ENCODE data around the gene RNF4. TPM values are rescaled to one million over a fixed set of nuclear protein-coding genes. Genes with fewer than 3 reads are reported as not detected.

RNF4 gene
- total and polyA plus RNA-seq, 10 of the 15 experiments (the other 5 are each of a cell fraction or from before 2014, with no cell fraction given), result 34.9 to 145 (median 76.1) TPM

DNA sequence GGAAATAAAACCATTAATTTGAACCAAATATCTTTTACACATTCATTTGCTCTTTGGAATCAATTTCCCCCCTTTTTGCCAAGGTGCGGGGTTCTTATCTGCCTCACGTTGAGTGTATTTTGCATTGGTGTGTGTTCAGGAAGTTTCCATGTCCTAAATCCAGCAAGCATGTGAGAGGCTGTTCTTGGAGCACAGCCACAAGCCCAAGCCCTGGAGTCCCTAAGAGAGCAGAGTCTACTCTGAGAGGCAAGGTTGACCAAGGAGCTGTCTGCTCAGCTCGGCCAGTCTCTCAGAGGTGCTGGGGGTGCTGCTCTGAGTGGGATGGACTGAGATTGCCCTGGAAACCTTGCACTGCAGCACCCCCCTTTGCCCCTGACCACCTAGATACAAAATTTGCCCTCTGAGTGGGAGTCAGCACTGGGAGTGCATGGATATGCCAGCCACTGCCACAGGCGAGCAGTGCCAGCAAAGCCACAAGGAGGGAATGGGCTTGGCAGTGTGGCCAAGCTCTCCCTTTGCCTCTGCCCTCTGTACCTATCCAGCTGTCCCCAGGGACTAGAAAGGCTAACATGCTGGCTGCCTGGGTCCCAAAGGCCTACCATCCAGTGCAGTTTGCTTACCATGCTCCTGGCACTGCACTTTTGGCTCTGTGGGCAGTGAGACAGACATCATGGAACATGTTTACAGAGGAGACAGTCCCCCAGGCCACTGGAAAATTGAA lies 47.1 kb downstream of the RNF4 start:
- ATAC-seq (no peak), DNase-seq (ENCODE audit: low read depth, low spot score) (no peak), FAIRE-seq (no peak)
- no TSS peak for BruUV-seq (replicated peaks)
- Histone ChIP-seq H3K9ac (ENCODE audit: control insufficient read depth, insufficient read depth, low read length) (no peak overlapping the region), H3K4me2 (ENCODE audit: control insufficient read depth, insufficient read depth) (no peak overlapping the region), H2AFZ (ENCODE audit: control insufficient read depth, low read depth, low read length) (no peak overlapping the region), H3K9me3 (replicated peaks; ENCODE audit: control insufficient read depth, insufficient read depth, low read length) (no peaks in the 10 kb centered on the region), H3K36me3 (ENCODE audit: control insufficient read depth in 2 of 2, insufficient read depth in 2 of 2, low read length in 1 of 2) (peaks cover 26 to 28% of the 10 kb centered on the region in 2 experiments), H3K4me3 (no peak overlapping the region), H3K27ac (ENCODE audit: control insufficient read depth, insufficient read depth) (no peak overlapping the region), H4K20me1 (ENCODE audit: control insufficient read depth, insufficient read depth) (no peaks in the 10 kb centered on the region; the same call in 1 of the 2 replicates), H3K27me3 (replicated peaks in 1 of 2; ENCODE audit: control insufficient read depth in 2 of 2, insufficient read depth in 2 of 2, low read length in 1 of 2) (no peaks in the 10 kb centered on the region), H3K4me1 (ENCODE audit: control insufficient read depth, insufficient read depth, low read length) (peaks cover 8% of the 10 kb centered on the region), H3K79me2 (ENCODE audit: control insufficient read depth, insufficient read depth, low read length) (no peaks in the 10 kb centered on the region)
- in situ Hi-C loops (cut with MboI) (no loop called here), intact Hi-C loops (cut with micrococcal nuclease; ENCODE audit: unreplicated experiment) (no loop called here)
- ChIA-PET RAD21 (ENCODE audit: unreplicated experiment) (no interaction called here), CTCF (no interaction called here), POLR2A (no interaction called here), SMC1A (ENCODE audit: uncharacterized antibody, unreplicated experiment) (interaction anchor here (1.1 kb wide), 1 partner anchor 19 kb away, joined by 4 read pairs; no protein-coding TSS in a partner anchor)
- TF ChIP-seq, protein P1, sequence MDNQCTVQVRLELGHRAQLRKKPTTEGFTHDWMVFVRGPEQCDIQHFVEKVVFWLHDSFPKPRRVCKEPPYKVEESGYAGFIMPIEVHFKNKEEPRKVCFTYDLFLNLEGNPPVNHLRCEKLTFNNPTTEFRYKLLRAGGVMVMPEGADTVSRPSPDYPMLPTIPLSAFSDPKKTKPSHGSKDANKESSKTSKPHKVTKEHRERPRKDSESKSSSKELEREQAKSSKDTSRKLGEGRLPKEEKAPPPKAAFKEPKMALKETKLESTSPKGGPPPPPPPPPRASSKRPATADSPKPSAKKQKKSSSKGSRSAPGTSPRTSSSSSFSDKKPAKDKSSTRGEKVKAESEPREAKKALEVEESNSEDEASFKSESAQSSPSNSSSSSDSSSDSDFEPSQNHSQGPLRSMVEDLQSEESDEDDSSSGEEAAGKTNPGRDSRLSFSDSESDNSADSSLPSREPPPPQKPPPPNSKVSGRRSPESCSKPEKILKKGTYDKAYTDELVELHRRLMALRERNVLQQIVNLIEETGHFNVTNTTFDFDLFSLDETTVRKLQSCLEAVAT (IDR thresholded peaks at IDR 0.05), result no peak
- peak; percentile 64; the same call in 1 of the 2 replicates for TF ChIP-seq POLR2A (IDR thresholded peaks at IDR 0.05; ENCODE audit: low read depth, low read length)
- WGBS (ENCODE audit: insufficient coverage, insufficient replicate concordance, low lambda C conversion rate, missing lambda C conversion rate), result 66% methylated on average over 4 of the region's 4 CpGs

DNA sequence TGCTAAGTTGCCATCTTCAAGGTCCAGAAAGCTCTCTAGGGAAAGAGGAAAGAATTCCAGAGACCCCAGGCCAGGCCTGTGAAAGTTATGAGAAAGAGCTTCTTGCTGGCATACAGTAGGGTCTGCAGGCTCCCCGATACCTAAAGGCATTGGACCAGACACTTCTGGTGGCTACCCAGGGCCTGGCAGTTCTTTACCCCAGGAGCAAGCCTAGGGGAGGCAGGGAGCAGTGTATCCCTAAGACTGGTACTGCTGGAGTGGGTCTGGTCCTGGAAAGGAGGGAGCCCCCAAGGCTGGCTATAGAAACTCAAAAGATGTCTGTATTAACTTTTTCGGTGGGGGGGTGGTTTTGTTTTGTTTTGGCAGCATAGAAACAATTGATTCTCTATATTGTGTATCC lies 47.7 kb downstream of the RNF4 start:
- Histone ChIP-seq H3K79me2 (ENCODE audit: control insufficient read depth, insufficient read depth, low read length) (no peaks in the 10 kb centered on the region), H3K36me3 (ENCODE audit: control insufficient read depth in 2 of 2, insufficient read depth in 2 of 2, low read length in 1 of 2) (peaks cover 26 to 28% of the 10 kb centered on the region in 2 experiments), H3K4me2 (ENCODE audit: control insufficient read depth, insufficient read depth) (no peak overlapping the region), H4K20me1 (ENCODE audit: control insufficient read depth, insufficient read depth) (no peaks in the 10 kb centered on the region; the same call in 1 of the 2 replicates), H3K9ac (ENCODE audit: control insufficient read depth, insufficient read depth, low read length) (no peak overlapping the region), H3K27ac (ENCODE audit: control insufficient read depth, insufficient read depth) (no peak overlapping the region), H3K27me3 (replicated peaks in 1 of 2; ENCODE audit: control insufficient read depth in 2 of 2, insufficient read depth in 2 of 2, low read length in 1 of 2) (no peaks in the 10 kb centered on the region), H2AFZ (ENCODE audit: control insufficient read depth, low read depth, low read length) (no peak overlapping the region), H3K4me1 (ENCODE audit: control insufficient read depth, insufficient read depth, low read length) (peaks cover 3% of the 10 kb centered on the region), H3K4me3 (no peak overlapping the region), H3K9me3 (replicated peaks; ENCODE audit: control insufficient read depth, insufficient read depth, low read length) (no peaks in the 10 kb centered on the region)
- ChIA-PET POLR2A (no interaction called here), SMC1A (ENCODE audit: uncharacterized antibody, unreplicated experiment) (interaction anchor here (1.0 to 1.1 kb wide), 2 partner anchors 20 to 25 kb away, joined by 3 to 4 read pairs; no protein-coding TSS in a partner anchor), CTCF (interaction anchor here (0.7 kb wide), 1 partner anchor 468 kb away, joined by 3 read pairs; no protein-coding TSS in a partner anchor), RAD21 (ENCODE audit: unreplicated experiment) (no interaction called here)
- 91% methylated on average over 2 of the region's 2 CpGs for WGBS (ENCODE audit: insufficient coverage, insufficient replicate concordance, low lambda C conversion rate, missing lambda C conversion rate)
- DNase-seq (ENCODE audit: low read depth, low spot score), result no peak
- TF ChIP-seq, protein P2, sequence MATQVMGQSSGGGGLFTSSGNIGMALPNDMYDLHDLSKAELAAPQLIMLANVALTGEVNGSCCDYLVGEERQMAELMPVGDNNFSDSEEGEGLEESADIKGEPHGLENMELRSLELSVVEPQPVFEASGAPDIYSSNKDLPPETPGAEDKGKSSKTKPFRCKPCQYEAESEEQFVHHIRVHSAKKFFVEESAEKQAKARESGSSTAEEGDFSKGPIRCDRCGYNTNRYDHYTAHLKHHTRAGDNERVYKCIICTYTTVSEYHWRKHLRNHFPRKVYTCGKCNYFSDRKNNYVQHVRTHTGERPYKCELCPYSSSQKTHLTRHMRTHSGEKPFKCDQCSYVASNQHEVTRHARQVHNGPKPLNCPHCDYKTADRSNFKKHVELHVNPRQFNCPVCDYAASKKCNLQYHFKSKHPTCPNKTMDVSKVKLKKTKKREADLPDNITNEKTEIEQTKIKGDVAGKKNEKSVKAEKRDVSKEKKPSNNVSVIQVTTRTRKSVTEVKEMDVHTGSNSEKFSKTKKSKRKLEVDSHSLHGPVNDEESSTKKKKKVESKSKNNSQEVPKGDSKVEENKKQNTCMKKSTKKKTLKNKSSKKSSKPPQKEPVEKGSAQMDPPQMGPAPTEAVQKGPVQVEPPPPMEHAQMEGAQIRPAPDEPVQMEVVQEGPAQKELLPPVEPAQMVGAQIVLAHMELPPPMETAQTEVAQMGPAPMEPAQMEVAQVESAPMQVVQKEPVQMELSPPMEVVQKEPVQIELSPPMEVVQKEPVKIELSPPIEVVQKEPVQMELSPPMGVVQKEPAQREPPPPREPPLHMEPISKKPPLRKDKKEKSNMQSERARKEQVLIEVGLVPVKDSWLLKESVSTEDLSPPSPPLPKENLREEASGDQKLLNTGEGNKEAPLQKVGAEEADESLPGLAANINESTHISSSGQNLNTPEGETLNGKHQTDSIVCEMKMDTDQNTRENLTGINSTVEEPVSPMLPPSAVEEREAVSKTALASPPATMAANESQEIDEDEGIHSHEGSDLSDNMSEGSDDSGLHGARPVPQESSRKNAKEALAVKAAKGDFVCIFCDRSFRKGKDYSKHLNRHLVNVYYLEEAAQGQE (IDR thresholded peaks at IDR 0.05; ENCODE audit: low read depth, low read length), result no peak
- TF ChIP-seq, protein P3, sequence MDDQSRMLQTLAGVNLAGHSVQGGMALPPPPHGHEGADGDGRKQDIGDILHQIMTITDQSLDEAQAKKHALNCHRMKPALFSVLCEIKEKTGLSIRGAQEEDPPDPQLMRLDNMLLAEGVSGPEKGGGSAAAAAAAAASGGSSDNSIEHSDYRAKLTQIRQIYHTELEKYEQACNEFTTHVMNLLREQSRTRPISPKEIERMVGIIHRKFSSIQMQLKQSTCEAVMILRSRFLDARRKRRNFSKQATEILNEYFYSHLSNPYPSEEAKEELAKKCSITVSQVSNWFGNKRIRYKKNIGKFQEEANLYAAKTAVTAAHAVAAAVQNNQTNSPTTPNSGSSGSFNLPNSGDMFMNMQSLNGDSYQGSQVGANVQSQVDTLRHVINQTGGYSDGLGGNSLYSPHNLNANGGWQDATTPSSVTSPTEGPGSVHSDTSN (IDR thresholded peaks at IDR 0.05; ENCODE audit: insufficient replicate concordance, low read depth, low read length), result no peak
- TF ChIP-seq SUZ12 (IDR thresholded peaks at IDR 0.05; ENCODE audit: unreplicated experiment) (no peak), NR2F1 (conservative IDR thresholded peaks at IDR 0.05) (no peak), MXI1 (IDR thresholded peaks at IDR 0.05; ENCODE audit: low read depth, low read length) (no peak), ZNF274 (IDR thresholded peaks at IDR 0.05; ENCODE audit: insufficient read depth, insufficient read length) (no peak), POLR2AphosphoS2 (IDR thresholded peaks at IDR 0.05; ENCODE audit: low read depth, low read length) (0 out of 2 replicates have a peak, but pooled peaks have one; percentile 53)
- intact Hi-C loops (cut with micrococcal nuclease; ENCODE audit: unreplicated experiment), result no loop called here
- FAIRE-seq, result no peak
- ATAC-seq, result no peak
- BruUV-seq (replicated peaks), result no TSS peak
- in situ Hi-C loops (cut with MboI), result no loop called here

Measured in GM12878 (cell line).